GM21786 (cell line): ENCODE data around the gene OVAAL.

ENCODE experiments used
- ATAC-seq: cut with Tn5 transposase; IDR thresholded peaks from one replicate; pipeline ENCODE4 v1.9.1; 2021; ENCODE audit not compliant: unreplicated experiment

The OVAAL gene

DNA sequence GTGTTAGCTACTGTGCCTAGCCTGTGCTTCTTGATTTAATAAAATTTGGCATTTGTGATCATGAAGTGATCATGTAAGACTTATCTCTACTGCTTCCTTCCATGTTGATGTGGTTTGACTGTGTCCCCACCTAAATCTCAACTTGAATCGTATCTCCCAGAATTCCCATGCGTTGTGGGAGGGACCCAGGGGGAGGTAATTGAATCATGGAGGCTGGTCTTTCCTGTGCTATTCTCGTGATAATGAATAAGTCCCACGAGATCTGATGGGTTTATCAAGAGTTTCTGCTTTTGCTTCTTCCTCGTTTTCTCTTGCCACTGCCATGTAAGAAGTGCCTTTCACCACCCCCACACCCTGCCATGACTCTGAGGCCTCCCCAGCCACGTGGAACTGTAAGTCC, at the start of gene OVAAL:
OVAAL (plus strand) TSS at position 301 of the 400 bp plus-strand sequence.
- no peak for ATAC-seq

DNA sequence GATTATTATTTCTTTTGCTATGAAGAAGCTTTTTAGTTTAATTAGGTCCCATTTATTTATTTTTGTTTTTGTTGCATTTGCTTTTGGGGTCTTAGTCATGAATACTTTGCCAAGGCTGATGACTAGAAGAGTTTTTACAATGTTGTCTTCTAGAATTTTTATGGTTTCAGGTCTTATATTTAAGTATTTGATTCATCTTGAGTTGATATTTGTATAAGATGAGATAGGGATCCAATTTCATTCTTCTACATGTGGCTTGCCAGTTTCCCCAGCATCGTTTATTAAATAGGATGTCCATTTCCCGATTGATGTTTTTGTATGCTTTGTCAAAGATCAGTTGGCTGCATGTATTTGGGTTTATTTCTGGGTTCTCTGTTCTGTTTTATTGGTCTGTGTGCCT, 47.9 kb upstream of the OVAAL start:
- no peak for ATAC-seq

DNA sequence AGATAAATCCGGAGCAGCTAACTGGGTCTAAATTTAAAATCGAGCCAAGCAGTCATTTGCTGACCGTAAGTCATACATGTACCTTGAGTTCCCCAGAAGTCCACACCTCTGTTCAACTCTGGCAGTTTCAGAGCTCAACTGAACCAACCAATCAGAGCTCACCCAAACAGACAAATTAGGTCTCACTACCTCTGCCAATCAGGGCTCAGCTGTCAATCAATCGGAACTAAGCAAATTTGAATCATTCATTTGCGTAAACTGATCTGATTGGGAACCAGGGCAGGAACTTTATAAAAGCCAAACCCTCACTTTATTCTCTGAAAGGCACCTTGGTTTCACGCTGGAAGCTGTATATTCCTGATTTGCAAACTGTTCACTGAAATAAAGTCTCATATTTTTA, 45.2 kb upstream of the OVAAL start:
- ATAC-seq, result no peak

DNA sequence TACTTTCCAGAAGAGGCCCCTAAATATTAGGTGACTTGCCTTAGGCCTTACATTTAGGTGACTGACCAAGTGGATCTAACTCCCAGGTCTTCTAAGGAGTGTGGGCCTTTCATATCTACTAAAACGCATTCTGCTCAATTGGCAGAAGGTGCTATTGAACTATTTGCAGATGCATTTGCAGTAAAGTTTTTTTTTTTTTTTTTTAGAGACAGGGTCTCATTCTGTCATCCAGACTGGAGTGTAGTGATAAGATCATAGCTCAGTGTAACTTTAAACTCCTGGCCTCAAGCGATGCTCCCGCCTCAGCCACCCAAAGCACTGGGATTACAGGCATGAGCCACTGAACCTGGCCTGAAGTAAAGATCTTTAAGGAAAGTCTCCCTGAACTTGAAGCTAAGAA, 43.4 kb upstream of the OVAAL start:
- no peak for ATAC-seq

DNA sequence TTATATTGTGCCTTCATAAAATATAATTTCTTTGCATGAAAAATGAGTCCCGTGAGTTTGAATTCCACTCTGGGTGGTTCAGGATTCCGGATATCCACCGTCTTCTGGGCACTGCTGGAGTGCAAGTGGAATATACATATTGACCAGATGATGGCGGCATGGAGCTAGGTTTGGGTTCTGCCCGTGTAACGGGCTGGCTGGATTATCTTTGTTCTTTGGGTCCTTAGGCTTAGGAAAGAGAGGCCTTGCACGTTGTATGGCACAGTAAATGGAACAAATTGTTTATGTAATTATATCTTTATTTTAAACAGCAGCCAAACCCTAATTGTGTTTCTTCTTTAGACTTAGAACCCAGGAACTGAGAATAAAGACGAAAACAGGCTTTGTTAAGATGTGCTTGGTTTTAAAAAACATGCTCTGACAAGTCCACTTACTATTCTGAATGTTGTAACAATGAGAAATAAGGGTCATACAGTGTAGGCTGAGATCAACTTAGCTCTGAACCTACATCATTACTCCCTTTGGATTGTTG, 42.8 kb upstream of the OVAAL start:
- ATAC-seq, result peak; percentile 92

DNA sequence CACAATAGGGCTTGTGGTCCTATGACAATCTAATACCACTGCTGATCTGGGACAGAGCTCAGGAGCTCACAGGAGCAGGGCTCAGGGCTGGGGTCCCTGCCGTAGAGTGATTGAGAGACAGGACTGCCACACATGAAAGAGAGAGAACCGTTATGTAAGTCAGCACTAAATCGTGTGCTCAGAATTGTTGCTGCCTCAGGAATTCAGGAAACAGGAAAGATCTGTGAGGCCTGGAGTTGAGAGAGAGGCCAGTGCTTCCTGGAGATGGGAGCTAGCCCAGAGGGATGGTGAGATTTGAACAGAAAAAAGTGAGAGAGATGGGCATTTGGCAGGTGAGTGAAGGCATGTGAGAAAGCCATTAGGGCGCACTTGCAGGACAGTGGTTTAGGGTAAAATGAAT, 38.9 kb upstream of the OVAAL start:
- ATAC-seq, result no peak

DNA sequence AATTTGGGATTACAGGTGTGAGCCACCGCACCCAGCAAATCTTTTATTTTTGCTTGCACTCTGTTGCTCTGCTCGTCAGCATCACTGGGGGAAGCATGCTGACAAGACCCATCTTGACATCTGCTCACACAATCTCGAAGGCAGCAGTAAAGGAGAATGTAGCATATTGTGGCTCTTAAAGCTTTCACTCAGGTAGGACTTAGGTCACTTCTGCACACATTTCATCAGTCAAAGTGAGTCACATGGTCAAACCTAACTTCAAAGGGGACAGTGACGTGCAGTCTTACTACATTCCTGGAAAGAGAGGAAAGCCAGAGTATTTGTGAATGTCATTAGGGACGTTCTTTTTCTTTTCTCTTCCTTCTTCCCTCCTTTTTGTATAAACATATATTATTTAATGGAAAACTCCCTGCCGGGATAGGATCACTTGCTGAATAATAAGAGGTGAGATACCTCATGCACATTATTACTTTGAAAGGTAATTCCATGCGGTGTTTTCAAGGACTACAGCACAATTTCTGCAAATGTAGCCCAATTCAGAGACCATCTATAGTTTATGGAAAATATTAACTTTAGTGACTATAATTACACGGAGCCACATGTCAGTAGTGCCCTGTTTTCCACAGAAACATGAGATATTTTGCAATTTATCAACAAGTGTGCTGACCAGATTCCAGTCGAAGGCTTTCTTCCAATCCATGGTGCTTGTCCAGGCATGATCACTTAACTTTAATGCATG, 37.1 kb upstream of the OVAAL start:
- ATAC-seq, result no peak

DNA sequence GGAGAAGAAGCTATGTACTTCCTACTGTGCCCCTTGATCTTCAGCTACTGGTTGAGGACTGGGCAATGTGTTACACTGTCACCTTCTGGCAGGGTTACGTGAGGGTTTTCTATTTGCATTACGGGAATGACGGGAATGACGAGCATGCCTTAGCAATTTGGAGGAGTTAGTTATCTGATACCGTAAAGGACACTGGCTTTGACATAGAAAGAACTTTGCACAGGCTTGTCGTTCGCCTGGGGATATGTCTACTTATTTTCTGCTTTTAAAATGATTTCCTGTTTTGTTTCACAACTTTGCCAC, 36.6 kb upstream of the OVAAL start:
- no peak for ATAC-seq

DNA sequence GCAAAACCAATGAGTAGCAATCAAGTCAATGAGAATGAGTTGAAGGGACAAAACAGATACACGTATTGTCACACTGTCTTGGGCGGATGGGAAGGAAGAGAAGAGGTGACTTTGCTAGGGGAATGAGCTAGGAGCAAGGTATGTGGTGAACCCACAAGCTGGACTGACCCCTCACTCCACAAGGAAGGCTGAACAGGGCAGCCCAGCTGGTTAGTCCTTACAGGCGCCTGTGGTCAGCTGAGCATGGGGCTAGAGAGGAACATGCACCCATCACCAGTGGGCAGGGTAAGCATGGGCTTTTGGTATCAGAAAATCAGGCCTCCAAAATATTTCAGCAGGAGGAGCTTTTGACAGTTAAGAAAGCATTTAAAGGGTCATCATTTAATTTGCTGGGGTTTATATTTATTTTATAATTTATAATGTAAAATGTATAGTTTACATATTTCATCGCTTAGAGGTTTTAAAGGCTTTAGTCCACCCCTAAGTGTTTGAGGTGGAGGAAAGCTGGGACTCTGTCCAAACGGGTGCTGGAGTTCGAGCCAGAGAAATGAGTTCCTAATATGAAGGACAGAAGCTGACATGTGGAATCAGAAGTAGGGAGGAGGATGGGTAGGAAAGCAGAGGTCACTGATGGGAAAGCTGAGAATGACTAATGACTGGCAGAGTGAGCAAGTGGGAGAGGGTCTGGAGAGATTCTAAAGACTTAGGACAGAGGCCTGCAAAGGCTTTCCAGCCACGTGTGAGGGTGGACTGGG, 34.4 kb upstream of the OVAAL start:
- no peak for ATAC-seq

DNA sequence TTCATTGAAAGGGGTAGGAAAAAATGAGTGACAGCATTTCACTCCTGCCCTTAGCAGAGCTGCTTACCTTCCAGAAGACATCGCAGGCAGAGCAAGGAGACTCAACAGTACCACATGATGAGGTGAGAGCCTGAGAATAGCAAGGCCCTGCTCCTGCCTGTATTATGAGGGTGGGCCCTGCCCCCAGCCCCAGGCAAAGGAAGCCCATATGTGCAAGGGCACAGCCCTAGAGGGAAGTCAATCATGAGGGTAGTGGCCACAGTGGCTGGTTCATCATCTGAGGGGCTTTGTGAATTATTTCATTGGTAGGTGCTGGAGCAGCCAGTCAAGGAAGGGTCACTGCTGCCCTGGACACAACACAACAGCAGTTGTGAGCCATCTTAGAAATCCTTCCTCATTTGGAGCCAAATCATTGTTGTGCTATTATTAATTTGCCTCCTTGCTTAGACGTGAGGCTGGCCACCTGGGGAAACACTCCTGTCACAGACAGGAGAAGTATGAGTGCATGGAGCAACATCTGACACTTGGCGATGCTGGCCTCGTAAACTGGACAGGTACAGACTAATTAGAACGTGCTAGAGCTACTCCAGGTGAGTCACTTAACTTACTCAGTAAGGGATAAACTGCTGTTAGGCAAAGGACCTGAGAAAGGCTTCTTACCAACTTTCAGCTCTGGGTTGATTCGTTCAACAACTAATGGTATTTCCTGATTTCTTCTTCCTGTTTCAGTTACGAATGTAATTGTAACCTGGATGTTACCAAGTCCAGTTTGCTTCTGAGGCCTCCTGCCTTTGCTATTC, 33.6 kb upstream of the OVAAL start:
- no peak for ATAC-seq

DNA sequence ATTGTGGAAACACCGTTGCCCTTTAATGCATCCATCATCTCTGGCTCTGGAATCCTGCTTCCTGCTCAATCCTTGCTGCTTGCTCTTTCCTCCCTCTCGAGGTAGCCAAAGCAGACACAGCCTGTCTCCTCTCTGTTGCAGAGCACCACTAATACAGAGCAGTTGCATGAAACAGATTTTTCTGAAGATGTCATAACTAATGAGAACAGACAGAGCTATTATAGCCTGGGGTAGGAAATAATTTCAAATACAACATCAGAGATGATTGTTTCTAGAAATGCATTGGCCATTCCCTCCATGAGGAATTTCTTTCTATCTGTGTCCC, 33.1 kb upstream of the OVAAL start:
- no peak for ATAC-seq

DNA sequence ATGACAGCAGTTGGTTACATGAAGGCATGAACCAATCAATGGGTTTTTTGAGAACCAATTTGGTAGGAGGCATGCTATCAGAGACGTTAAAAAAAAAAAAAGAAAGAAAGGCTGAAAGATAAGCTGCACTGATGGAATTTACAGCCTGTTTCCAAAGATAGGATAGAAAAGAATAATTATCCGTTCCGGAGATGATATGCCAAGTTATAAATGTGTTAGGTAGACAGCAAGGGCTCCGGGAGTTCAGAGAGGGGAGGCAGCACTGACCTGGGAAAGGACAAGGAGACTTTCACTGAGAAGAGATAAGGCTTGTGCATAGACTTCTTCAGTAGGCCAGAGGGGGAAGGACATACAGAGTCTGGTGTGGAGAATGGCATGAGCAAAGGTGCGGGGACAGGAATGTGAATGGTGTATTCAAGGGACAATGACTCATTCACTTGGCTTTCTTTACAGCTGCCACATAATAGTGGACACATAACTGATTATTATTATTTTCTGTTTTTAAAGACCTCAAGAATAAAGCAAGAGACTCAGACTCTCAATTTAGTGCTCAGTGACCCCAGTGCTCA, 31.6 kb upstream of the OVAAL start:
- ATAC-seq, result no peak

DNA sequence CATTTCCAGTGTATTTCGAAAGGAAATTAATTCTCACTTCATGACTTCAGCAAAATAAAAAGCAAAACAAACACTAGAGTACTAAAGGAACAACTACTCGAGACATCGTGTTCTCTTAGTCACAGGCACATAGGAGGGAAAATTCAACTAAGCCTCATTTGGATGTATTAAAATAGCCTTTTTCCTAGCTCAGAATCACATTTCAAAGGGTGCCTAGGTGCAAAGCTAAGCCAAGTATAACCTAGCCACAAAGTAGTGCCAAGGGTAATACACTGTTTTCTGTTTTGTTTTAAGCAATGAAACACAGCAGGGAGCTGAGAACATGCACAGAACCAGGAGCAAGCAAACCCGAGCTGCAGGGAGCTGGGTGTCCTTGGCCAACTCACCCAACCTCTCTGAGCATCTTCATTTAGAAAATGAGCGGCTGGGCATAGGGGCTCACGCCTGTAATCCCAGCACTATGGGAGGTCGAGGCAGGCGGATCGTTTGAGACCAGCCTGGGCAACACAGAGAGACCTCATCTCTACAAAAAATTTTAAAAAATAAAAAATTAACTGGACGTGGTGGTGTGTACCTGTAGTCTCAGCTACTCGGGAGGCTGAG, 29.8 kb upstream of the OVAAL start:
- no peak for ATAC-seq

DNA sequence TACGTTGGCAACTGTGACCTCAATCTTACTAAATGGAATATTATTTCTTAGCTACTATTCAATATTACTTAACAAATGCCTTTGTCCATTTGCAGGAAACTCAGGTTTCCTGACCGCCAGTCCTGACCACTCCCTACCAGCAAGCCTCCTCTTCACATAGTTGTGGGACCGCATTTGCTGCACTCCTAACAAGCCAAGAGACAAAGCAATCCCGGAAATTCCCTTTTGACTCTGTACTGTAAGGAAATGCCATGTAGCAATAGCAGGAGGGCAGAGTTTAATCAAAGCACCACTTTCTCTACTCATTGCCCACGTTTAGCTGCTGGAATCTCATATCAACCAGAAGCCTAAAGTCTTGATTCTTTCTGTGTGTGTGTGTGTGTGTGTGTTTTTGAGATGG, 28.3 kb upstream of the OVAAL start:
- ATAC-seq, result no peak

DNA sequence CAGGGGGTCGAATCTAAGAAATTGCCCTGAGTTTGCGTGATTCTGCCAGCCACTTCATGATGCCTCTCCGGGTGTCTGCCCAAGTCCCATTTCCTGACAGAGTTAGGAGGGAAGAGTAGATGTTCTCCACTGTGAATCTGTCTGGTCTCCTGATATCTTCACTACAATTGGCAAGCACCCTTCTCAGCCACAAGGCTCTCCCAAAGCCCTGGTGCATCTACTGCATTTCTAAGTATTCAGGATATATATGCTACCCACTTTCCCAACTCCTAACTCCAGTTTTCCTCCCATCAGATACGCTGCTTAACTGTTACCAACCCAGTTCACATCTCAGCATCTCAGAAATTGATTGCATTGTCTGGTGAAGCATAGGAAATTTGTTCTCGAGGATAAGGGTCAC, 25.9 kb upstream of the OVAAL start:
- no peak for ATAC-seq

DNA sequence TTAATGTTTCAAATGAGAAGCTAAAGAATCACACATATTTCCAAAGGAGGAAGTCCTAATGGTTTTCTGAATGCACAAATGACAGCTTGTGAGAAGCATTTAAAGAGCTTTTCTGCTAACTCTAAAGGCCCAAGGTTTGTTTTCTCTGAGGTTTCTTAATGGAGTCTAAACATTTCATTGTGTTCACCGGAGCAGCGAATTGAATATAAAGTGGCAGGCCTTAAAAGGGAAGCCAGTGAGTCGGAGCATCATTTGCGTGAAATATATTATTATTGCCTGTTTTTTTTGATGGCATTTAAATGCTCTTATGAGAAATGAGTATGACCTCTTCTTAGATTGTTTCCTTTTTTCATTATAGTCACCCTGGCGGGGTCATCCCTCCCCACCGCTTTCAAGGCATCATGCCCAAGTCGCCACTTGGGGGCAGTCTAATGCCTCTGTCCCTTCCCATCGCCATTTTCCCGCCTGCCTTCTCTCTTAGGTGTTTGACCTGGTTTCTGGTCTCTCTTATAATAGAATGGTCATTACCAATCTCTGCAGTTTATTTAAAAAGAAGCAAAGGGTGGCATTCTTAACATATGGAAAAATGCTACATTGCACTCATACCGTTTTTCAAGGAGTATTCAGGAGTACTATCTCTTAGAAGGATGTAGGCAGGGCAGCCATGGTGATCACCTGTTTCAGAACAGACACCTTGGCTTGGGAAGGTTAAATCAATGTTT, 25.3 kb upstream of the OVAAL start:
- peak; percentile 71 for ATAC-seq

DNA sequence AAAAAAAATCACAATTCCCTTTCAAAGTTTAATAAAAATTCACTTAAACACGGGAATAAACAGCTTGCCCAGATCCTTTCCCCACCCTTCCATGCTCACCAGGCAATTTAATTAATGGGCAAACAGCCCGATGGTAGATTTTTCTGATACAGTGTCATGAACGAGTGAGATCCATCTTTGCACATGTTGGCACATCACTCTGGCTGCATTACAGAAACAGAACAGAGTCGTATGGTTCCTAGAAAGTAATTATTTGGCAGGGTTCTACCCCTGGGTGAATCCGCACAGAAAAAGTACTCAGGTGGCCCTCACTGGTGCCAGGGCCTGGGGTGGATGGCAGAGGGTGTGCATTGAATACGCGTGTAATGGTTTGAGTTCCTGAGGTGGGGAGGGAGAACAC, 24.6 kb upstream of the OVAAL start:
- ATAC-seq, result no peak

DNA sequence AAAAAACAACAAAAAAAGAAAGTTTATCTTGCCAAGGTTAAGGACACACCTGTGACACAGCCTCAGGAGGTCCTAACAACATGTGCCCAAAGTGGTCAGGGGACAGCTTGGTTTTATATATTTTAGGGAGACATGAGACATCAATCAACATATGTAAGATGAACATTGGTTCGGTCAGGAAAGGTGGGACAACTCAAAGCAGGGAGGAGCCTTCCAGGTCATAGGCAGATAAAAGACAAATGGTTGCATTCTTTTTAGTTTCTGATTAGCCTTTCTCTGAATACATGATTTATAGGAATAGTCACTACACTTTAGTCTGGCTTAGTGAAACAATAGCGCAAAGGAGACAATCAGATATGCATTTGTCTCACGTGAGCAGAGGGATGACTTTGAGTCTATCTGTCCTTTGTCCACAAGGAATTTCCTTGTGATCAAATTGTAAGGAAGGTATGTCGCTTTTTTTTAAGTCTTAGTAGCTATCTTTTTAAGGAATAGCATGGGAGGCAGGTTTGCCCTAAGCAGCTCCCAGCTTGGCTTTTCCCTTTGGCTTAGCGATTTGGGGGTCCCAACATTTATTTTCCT, 23.3 kb upstream of the OVAAL start:
- no peak for ATAC-seq

DNA sequence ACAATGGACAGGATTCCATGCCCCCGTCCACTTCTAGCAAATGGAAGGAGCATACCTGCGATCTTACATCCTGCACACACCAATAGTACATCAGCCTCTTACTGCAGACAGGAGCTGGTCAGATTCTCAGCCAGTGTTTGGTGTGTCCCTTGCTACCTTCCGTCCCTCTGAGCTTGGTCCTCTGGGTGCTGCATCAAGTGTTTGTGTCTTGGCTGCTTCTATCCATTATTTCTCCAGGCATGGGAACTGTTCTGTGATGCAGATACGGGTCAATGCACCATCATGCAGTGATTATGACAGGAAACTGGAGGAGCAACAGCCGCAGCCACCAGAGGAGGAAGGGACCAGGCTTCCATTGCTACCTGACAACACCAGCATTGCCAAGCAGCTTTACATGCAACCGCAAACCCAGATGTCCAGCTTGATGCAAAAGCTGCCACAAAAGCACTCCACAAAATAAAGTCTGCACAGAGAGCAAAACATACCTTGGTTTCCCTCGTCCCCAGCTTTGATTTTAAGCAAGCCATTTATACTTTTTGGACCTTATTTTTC, 21.9 kb upstream of the OVAAL start:
- ATAC-seq, result no peak

DNA sequence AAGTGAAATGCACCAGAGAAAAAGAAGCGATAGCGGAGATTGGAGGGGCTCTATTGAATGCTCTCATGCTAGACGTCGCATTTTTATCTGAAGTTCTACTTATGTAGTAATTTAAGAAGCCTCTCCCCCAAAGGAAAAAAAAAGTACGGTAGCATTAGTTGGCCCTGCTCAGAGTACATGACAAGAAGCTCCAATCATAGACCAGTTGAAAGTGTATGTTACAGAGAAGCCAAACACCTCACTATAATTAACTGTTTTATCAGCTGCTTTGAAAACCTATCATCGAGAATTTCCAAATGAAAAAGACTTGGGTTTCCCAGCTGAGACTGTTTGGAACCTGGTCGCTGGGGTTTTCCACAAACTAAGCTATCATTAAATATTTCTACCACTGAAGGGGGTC, 19.6 kb upstream of the OVAAL start:
- ATAC-seq, result no peak
